Gastrocnemius medialis (tissue), 4 donors: ENCODE measurements around the gene RCAN1. TPM values are rescaled to one million over a fixed set of nuclear protein-coding genes. Genes with fewer than 3 reads are reported as not detected.

Experiments used
- ATAC-seq, 2 donors: fragments of 150-250 bp; one replicate each; pipeline ENCODE4 v1.9.1; 2016
- DNase-seq, 2 donors: peaks; one replicate each; pipeline ENCODE4 v3.0.0-alpha.2; 2019
- H3K27ac ChIP-seq, 4 donors: fragments of 200-600 bp; sonication (generic); 1 replicate in 1 of 4; 2 replicates in 3 of 4; pipeline ENCODE4 v1.5.1; 2016 to 2018; ENCODE audit warnings: mild to moderate bottlenecking in 2 of 4, moderate library complexity in 1 of 4
- H3K27me3 ChIP-seq, 3 donors: fragments of 200-600 bp; sonication (generic) in 2 of 3; 1 replicate in 1 of 3; 2 replicates in 2 of 3; pipeline versions ENCODE4 v1.5.1 to v1.6.0; 2016 to 2019; ENCODE audit warnings: mild to moderate bottlenecking in 1 of 3, moderate library complexity in 1 of 3
- H3K36me3 ChIP-seq, 2 donors: fragments of 200-600 bp; sonication (generic) in 1 of 2; one replicate each; pipeline ENCODE4 v1.5.1; 2017 to 2018
- H3K4me1 ChIP-seq, 2 donors: fragments of 200-600 bp; sonication (generic) in 1 of 2; one replicate each; pipeline ENCODE4 v1.5.1; 2016 to 2017; ENCODE audit warnings: mild to moderate bottlenecking in 2 of 2
- H3K4me3 ChIP-seq, 4 donors: fragments of 200-600 bp; sonication (generic) in 3 of 4; 1 replicate in 1 of 4; 2 replicates in 3 of 4; pipeline ENCODE4 v1.5.1; 2016 to 2019; ENCODE audit warnings: mild to moderate bottlenecking in 2 of 4
- H3K9me3 ChIP-seq, 3 donors: fragments of 200-600 bp; sonication (generic) in 2 of 3; 1 replicate in 1 of 3; 2 replicates in 2 of 3; pipeline ENCODE4 v1.5.1; 2016 to 2019
- CTCF ChIP-seq, 5 experiments: fragments of 450-650 bp in 3 of 5; fragments of 200-600 bp in 2 of 5; sonication (generic) in 2 of 5; IDR thresholded peaks in 4 of 5; conservative IDR thresholded peaks in 1 of 5; 1 replicate in 4 of 5; 2 replicates in 1 of 5; pipeline ENCODE4 v1.5.1; 2016 to 2019; ENCODE audit warnings: antibody characterized with exemption in 5 of 5, mild to moderate bottlenecking in 3 of 5, moderate library complexity in 3 of 5
- POLR2A ChIP-seq, 2 donors: fragments of 450-650 bp; IDR thresholded peaks; one replicate each; pipeline ENCODE4 v1.6.1; 2017; ENCODE audit warnings: antibody characterized with exemption in 2 of 2, mild to moderate bottlenecking in 2 of 2, moderate library complexity in 2 of 2
- in situ Hi-C, 4 donors: fragments of 200-750 bp; cut with MboI; loops; one replicate each; pipeline versions ENCODE4 v1.15.0 to v1.8.0; 2017; ENCODE audit warnings: low sequenced_read_pairs in 4 of 4
- intact Hi-C: fragments of 100-400 bp; cut with DNase I; formaldehyde crosslinking; loops from one replicate; pipeline ENCODE4 v1.15.1; 2023; ENCODE audit warnings: low total_unique reads
- total RNA-seq, 4 donors: library from RNA; depleted of rRNA; stranded (reverse); fragments of >200 nt; gene quantifications; one replicate each; pipeline versions ENCODE4 v1.1.0 to v1.2.3, GENCODE V29; 2016

RCAN1 gene
- total RNA-seq, 4 donors from 2014 or later, result 21.7 to 37.9 (median 33.2) TPM

DNA sequence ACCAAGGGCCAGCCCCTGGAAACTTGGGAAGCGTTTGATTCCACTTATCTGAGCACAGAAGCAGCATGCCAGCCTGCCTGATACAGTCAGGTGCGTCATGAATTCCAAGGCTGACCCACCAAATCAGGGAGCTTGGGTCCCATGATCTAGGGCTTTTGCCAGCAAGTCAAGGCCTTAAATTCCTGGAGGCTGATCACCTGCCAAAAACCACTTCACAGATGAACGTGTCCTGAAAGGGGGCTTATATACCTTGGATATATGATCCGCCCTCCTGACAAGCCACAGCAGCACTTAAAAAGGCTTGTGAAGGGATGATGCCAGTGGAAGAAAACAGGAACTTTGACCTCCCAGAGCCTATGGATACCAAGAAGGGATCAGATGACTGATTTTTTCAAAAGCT lies 29.9 kb upstream of the RCAN1 start:
- Histone ChIP-seq H3K27ac (no peak overlapping the region), H3K4me3 (no peak overlapping the region), H3K36me3 (no peaks in the 10 kb centered on the region), H3K27me3 (no peaks in the 10 kb centered on the region), H3K9me3 (no peaks in the 10 kb centered on the region), H3K4me1 (no peaks in the 10 kb centered on the region)
- intact Hi-C loops, result no loop called here
- in situ Hi-C loops, result loop anchor here in 1 of 4 donors (25.0 kb wide), 1 partner anchor 733 kb away; the partner anchor contains the start of gene ATP5PO
- DNase-seq, result no peak
- no peak for ATAC-seq
- TF ChIP-seq CTCF (IDR thresholded peaks at IDR 0.05 in 4 of 5, conservative IDR thresholded peaks at IDR 0.05 in 1 of 5), result no peak
- no peak for TF ChIP-seq POLR2A (IDR thresholded peaks at IDR 0.05)

DNA sequence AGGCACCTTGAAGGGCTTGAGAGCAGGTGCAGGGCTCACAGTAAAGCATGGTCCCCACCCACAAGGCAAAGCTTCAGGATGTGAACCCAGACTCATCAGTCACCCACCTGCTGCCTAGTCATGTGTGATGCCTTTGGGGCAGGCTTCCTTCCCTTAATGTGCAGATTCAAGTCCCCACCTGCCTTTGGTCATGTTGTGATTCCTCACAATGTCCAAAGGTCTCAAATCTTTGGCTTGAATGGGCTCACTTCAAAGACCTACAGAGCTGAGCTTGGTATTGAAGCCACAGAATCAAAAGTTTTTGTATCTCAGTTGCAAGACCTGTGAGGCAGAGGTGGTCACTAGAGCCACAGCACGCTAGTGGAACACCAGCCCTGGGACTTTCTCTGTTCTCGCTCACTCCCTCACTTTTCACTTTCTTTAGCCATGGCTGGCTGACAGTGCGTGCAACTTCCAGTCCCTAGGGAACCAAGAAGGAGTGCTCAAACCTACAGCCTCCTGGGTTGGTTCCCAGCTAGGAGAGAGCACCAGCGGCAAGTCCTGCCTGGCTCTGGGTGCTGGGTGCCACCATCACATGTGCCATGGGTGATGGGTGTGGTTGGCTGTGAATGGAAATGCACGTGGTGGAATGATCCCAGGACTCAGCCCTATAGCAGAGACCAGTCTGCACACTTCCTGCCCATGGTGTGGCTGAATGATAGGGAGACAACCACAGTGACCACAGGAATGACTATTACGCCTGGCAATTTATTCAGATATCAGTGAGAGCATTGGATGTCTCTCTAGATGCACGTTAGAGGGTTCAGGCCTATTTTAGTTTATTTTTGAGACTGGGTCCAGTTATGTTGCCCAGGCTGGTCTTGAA lies 27.5 kb upstream of the RCAN1 start:
- in situ Hi-C loops (loop anchor here in 1 of 4 donors (25.0 kb wide), 1 partner anchor 730 kb away; the partner anchor contains the start of gene ATP5PO), intact Hi-C loops (no loop called here)
- ATAC-seq, result no peak
- TF ChIP-seq POLR2A (IDR thresholded peaks at IDR 0.05) (no peak), CTCF (IDR thresholded peaks at IDR 0.05 in 4 of 5, conservative IDR thresholded peaks at IDR 0.05 in 1 of 5) (no peak)
- no peaks in the 10 kb centered on the region for H3K9me3 ChIP-seq
- H3K4me1 ChIP-seq, result no peaks in the 10 kb centered on the region
- no peaks in the 10 kb centered on the region for H3K36me3 ChIP-seq
- H3K4me3 ChIP-seq, result no peak overlapping the region
- no peaks in the 10 kb centered on the region for H3K27me3 ChIP-seq
- no peak overlapping the region for H3K27ac ChIP-seq
- no peak for DNase-seq

DNA sequence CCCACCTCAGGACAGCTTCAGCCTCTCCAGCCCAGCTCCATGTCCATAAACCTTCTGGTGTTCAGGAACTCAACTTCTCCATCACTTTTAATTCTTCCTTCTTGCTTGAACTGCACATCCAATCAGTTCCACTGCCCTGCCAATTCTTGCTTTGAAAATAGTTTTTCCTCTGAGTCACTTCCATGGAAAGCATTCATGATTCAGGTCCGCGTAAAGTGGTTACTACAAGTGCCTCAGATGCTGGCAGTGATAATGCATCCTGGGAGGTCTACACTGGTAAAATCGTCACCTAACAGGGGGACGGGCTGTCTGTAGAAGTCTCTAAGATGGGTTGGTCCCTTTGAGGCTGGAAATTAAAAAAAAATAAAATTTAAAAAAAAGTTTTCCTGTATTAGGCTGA lies 25.9 kb upstream of the RCAN1 start:
- in situ Hi-C loops (loop anchor here in 1 of 4 donors (25.0 kb wide), 1 partner anchor 729 kb away; the partner anchor contains the start of gene ATP5PO), intact Hi-C loops (no loop called here)
- DNase-seq (no peak), ATAC-seq (no peak)
- Histone ChIP-seq H3K4me1 (no peaks in the 10 kb centered on the region), H3K36me3 (no peaks in the 10 kb centered on the region), H3K9me3 (no peaks in the 10 kb centered on the region), H3K4me3 (no peak overlapping the region), H3K27me3 (no peaks in the 10 kb centered on the region), H3K27ac (no peak overlapping the region)
- TF ChIP-seq CTCF (IDR thresholded peaks at IDR 0.05 in 4 of 5, conservative IDR thresholded peaks at IDR 0.05 in 1 of 5), result no peak
- no peak for TF ChIP-seq POLR2A (IDR thresholded peaks at IDR 0.05)

GRCh38 chr21:34639882-34640788 lies 25.2 kb upstream of the RCAN1 start:
- Histone ChIP-seq H3K4me3 (no peak overlapping the region), H3K36me3 (no peaks in the 10 kb centered on the region), H3K9me3 (no peaks in the 10 kb centered on the region)

More at GRCh38 chr21:34639882-34640788, 25.2 kb upstream of the RCAN1 start:
- intact Hi-C loops, result no loop called here
- DNase-seq (no peak), ATAC-seq (no peak)
- no peak for TF ChIP-seq POLR2A (IDR thresholded peaks at IDR 0.05)
- no peak for TF ChIP-seq CTCF (IDR thresholded peaks at IDR 0.05 in 4 of 5, conservative IDR thresholded peaks at IDR 0.05 in 1 of 5)
- in situ Hi-C loops, result loop anchor here in 1 of 4 donors (25.0 kb wide), 1 partner anchor 728 kb away; the partner anchor contains the start of gene ATP5PO
- Histone ChIP-seq H3K27me3 (peaks cover 0 to 2% (median 0%) of the 10 kb centered on the region in 3 donors), H3K27ac (no peak overlapping the region), H3K4me1 (no peaks in the 10 kb centered on the region)
